Activated naive CD8-positive, alpha-beta T cell treated with anti-CD3 and anti-CD28 coated beads for 36 hours (primary cell): Measurements from ENCODE around the gene ERO1B. TPM values are rescaled to one million over a fixed set of nuclear protein-coding genes. Genes with fewer than 3 reads are reported as not detected.

Experiments used
- DNase-seq: peaks from one replicate; pipeline ENCODE4 v3.0.0; 2021
- H3K27ac Mint-ChIP-seq: one replicate; pipeline ENCODE4 v1.8.0; 2022; ENCODE audit warnings: mild to moderate bottlenecking, moderate library complexity, mixed read lengths
- H3K27me3 Mint-ChIP-seq: one replicate; pipeline ENCODE4 v1.8.0; 2022; ENCODE audit warnings: mild to moderate bottlenecking, mixed read lengths
- H3K36me3 Mint-ChIP-seq: one replicate; pipeline ENCODE4 v1.8.0; 2021; ENCODE audit warnings: mild to moderate bottlenecking, mixed read lengths
- H3K4me1 Mint-ChIP-seq: one replicate; pipeline ENCODE4 v1.8.0; 2021; ENCODE audit warnings: mixed read lengths
- H3K4me3 Mint-ChIP-seq: one replicate; pipeline ENCODE4 v1.8.0; 2022; ENCODE audit warnings: mild to moderate bottlenecking, moderate library complexity, mixed read lengths
- H3K9me3 Mint-ChIP-seq: one replicate; pipeline ENCODE4 v1.8.0; 2022; ENCODE audit warnings: mixed read lengths
- total RNA-seq, 2 experiments: library from RNA; stranded (reverse); gene quantifications; one replicate each; pipeline ENCODE4 v1.2.3, GENCODE V29; 2021

Gene ERO1B
- total RNA-seq, 2 experiments from 2014 or later: 2.8 to 3.7 TPM

GRCh38 chr1:236247286-236247685 is 34.5 kb downstream of the ERO1B start:
- Mint-ChIP-seq H3K27ac (no peak overlapping the region), H3K9me3 (no peaks in the 10 kb centered on the region), H3K27me3 (no peaks in the 10 kb centered on the region), H3K4me3 (no peak overlapping the region), H3K36me3 (peaks cover 9% of the 10 kb centered on the region), H3K4me1 (no peaks in the 10 kb centered on the region)
- no peak for DNase-seq

DNA sequence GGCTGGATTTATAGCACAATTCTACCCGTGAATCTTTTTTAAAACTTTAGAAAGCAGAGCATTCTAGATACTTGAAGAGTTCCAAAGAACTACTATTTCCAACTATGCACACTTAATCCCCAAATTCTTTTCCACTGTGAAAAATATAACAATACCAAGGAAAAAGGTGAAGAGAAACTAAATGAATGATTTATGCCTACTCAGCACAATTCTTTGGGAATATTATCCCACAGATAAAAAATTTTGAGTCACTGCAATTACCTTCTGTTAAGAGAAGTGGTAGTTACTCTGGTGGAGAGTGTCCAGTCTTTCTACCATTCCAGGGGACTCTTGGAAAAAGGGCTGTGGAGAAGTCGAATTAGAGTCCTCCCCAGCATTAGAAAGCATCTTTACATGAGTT is 39.2 kb downstream of the ERO1B start:
- Mint-ChIP-seq H3K27ac (no peak overlapping the region), H3K27me3 (no peaks in the 10 kb centered on the region), H3K4me3 (no peak overlapping the region), H3K36me3 (peaks cover 8% of the 10 kb centered on the region), H3K9me3 (no peaks in the 10 kb centered on the region), H3K4me1 (no peaks in the 10 kb centered on the region)
- DNase-seq: no peak

GRCh38 chr1:236240675-236241074 is 41.1 kb downstream of the ERO1B start:
- no peaks in the 10 kb centered on the region for H3K9me3 Mint-ChIP-seq
- H3K27ac Mint-ChIP-seq: no peak overlapping the region

GRCh38 chr1:236239092-236239585 is 42.6 kb downstream of the ERO1B start:
- H3K9me3 Mint-ChIP-seq: no peaks in the 10 kb centered on the region
- DNase-seq: no peak
- H3K36me3 Mint-ChIP-seq: peaks cover 5% of the 10 kb centered on the region
- no peak overlapping the region for H3K27ac Mint-ChIP-seq
- no peak overlapping the region for H3K4me3 Mint-ChIP-seq
- H3K4me1 Mint-ChIP-seq: no peaks in the 10 kb centered on the region
- no peaks in the 10 kb centered on the region for H3K27me3 Mint-ChIP-seq

More at GRCh38 chr1:236240675-236241074, 41.1 kb downstream of the ERO1B start:
- Mint-ChIP-seq H3K4me1 (no peaks in the 10 kb centered on the region), H3K27me3 (no peaks in the 10 kb centered on the region), H3K36me3 (peaks cover 5% of the 10 kb centered on the region), H3K4me3 (no peak overlapping the region)
- no peak for DNase-seq

- Mint-ChIP-seq H3K27ac (no peak overlapping the region), H3K9me3 (no peaks in the 10 kb centered on the region), H3K36me3 (no peaks in the 10 kb centered on the region), H3K27me3 (no peaks in the 10 kb centered on the region), H3K4me1 (no peaks in the 10 kb centered on the region), H3K4me3 (no peak overlapping the region)
- DNase-seq: no peak
Observed at GRCh38 chr1:236235116-236235515, 46.6 kb downstream of the ERO1B start.

DNA sequence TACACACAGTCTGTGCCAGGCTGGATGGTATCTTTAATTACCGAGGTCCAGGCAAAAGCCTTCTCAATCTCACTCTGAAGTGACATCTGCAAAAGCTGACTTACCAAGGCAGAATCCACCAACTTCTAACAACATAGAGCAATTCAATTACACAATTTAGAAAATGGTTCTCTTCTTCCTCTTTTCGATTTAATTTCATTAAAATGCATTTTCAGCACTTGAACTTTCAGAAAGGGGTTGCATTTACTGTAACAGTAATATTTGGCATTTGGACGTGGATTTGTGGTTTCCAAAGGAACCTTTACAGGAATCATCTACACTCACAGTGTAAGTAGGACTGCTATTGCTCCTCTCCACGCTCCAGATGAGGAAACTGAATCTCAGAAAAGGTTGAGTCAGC is 53.3 kb downstream of the ERO1B start:
- Mint-ChIP-seq H3K36me3 (no peaks in the 10 kb centered on the region), H3K4me3 (no peak overlapping the region), H3K27ac (no peak overlapping the region), H3K27me3 (no peaks in the 10 kb centered on the region), H3K9me3 (no peaks in the 10 kb centered on the region), H3K4me1 (no peaks in the 10 kb centered on the region)
- no peak for DNase-seq

DNA sequence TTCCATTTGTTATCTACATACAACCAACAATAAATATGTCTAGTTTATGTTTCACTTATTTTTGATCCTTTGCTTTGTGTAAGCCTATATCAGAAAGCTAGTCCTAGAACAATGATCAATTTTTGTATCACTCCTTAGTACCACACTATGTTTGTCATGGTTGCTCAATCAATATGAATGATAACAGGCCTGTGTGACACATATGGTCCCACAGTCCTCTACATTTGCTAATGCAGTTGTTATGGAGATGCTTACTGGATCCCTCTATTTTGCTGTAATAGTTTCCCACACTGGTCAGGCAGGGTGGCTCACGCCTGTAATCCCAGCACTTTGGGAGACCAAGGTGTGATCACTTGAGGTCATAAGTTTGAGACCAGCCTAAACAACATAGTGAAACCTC is 59.1 kb downstream of the ERO1B start:
- Mint-ChIP-seq H3K9me3 (no peaks in the 10 kb centered on the region), H3K4me3 (no peak overlapping the region), H3K27ac (no peak overlapping the region), H3K27me3 (no peaks in the 10 kb centered on the region), H3K36me3 (no peaks in the 10 kb centered on the region), H3K4me1 (no peaks in the 10 kb centered on the region)
- no peak for DNase-seq

DNA sequence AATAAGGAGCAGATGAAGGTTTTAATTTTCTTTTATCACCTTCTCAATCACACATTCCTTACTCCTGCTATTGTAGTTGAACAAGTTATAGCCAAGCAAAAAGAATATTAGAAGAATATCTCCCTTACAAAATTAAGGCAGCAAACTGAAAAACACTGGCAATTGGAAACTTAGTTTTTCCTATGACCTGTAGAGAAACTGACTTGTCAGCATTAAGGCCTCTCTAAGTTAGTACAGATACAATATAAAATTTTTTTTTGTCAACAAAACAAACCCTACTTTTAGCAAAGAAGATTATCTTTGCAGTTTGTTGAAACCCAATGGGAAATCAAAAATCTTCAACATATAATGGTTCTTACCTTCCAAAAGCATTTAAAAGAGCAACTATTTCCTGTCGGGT is 61.3 kb downstream of the ERO1B start:
- H3K4me3 Mint-ChIP-seq: no peak overlapping the region
- H3K36me3 Mint-ChIP-seq: no peaks in the 10 kb centered on the region
- DNase-seq: no peak
- H3K9me3 Mint-ChIP-seq: no peaks in the 10 kb centered on the region
- no peak overlapping the region for H3K27ac Mint-ChIP-seq
- H3K27me3 Mint-ChIP-seq: no peaks in the 10 kb centered on the region
- H3K4me1 Mint-ChIP-seq: no peaks in the 10 kb centered on the region

DNA sequence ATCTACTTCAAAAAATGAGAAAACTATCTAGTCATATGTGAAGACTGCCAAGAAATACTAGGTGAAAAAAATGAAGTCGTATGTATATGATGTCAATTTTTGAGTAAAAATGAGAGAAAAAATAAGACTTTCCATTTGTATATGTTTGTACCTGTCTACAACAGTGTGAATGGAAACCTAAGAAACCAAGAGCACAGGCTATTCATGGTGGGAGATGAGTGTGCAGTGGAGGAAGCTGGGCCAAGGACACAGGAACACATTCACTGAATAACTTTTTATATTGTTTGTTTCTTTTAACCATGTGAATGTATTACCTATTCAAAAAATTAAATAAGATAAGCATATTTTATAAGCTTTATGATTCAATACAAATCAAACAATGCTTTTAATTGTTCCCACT is 67.0 kb downstream of the ERO1B start:
- H3K9me3 Mint-ChIP-seq: no peaks in the 10 kb centered on the region
- H3K36me3 Mint-ChIP-seq: peaks cover 5% of the 10 kb centered on the region
- no peak for DNase-seq
- H3K27ac Mint-ChIP-seq: no peak overlapping the region
- H3K4me3 Mint-ChIP-seq: no peak overlapping the region
- H3K27me3 Mint-ChIP-seq: no peaks in the 10 kb centered on the region
- no peaks in the 10 kb centered on the region for H3K4me1 Mint-ChIP-seq

GRCh38 chr1:236213534-236213933 is 68.2 kb downstream of the ERO1B start:
- no peak overlapping the region for H3K27ac Mint-ChIP-seq
- no peaks in the 10 kb centered on the region for H3K9me3 Mint-ChIP-seq
- no peak overlapping the region for H3K4me3 Mint-ChIP-seq
- peaks cover 5% of the 10 kb centered on the region for H3K36me3 Mint-ChIP-seq
- no peaks in the 10 kb centered on the region for H3K4me1 Mint-ChIP-seq
- no peaks in the 10 kb centered on the region for H3K27me3 Mint-ChIP-seq
- no peak for DNase-seq

GRCh38 chr1:236211815-236212214 is 69.9 kb downstream of the ERO1B start:
- no peaks in the 10 kb centered on the region for H3K4me1 Mint-ChIP-seq
- no peak overlapping the region for H3K4me3 Mint-ChIP-seq
- H3K27ac Mint-ChIP-seq: no peak overlapping the region
- no peak for DNase-seq
- H3K27me3 Mint-ChIP-seq: no peaks in the 10 kb centered on the region
- H3K9me3 Mint-ChIP-seq: no peaks in the 10 kb centered on the region
- H3K36me3 Mint-ChIP-seq: peaks cover 7% of the 10 kb centered on the region

GRCh38 chr1:236209713-236210112 is 72.0 kb downstream of the ERO1B start:
- H3K4me3 Mint-ChIP-seq: no peak overlapping the region
- H3K9me3 Mint-ChIP-seq: peaks cover under 1% of the 10 kb centered on the region
- no peaks in the 10 kb centered on the region for H3K27me3 Mint-ChIP-seq
- no peak overlapping the region for H3K27ac Mint-ChIP-seq
- no peak for DNase-seq
- H3K4me1 Mint-ChIP-seq: no peaks in the 10 kb centered on the region
- peaks cover 21% of the 10 kb centered on the region for H3K36me3 Mint-ChIP-seq

DNA sequence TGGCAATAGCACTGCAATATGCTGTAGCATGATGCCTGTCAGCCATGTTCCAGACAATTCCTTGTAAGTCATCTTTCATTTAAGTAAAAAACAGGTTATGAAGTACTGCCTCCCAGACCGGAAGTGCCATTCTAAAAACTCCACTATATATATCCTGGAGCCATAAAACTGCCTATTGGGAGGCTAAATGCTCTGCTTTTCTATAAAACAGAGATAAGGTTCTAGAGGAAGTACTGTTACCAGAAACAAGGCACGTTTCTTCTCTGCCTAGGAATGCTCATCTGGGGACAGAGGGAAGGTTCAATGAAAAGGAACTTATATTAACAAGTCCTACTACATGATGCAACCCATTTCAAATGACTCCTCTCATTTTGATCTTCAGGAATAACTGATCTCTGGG is 72.6 kb downstream of the ERO1B start:
- Mint-ChIP-seq H3K27me3 (no peaks in the 10 kb centered on the region), H3K27ac (no peak overlapping the region), H3K4me1 (no peaks in the 10 kb centered on the region), H3K9me3 (peaks cover 3% of the 10 kb centered on the region), H3K36me3 (peaks cover 26% of the 10 kb centered on the region), H3K4me3 (no peak overlapping the region)
- DNase-seq: no peak

- DNase-seq: no peak
- peaks cover 9% of the 10 kb centered on the region for H3K9me3 Mint-ChIP-seq
- H3K4me3 Mint-ChIP-seq: no peak overlapping the region
- peaks cover 42% of the 10 kb centered on the region for H3K36me3 Mint-ChIP-seq
- no peaks in the 10 kb centered on the region for H3K4me1 Mint-ChIP-seq
- H3K27me3 Mint-ChIP-seq: no peaks in the 10 kb centered on the region
- H3K27ac Mint-ChIP-seq: no peak overlapping the region
Observed at GRCh38 chr1:236207569-236207968, 74.2 kb downstream of the ERO1B start.

DNA sequence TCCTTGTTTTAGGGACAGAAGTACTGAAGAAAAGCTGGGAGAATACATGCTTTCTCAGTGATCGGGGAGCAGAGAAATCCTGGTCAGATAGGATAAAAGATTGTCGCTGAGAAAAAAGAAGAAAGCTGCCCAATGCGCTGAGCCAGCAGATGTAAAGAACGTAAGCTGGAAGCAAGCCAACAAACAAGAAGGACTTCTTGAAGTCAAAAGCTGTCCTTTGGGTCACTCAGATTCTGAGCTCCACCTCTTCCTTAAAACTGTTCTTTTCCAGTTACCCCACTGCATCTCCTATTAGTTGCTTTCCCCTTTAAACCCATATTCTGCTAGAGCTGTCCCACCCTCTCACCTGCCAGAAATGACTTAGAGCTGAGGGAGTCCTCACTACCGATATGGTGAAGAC is 74.6 kb downstream of the ERO1B start:
- DNase-seq: no peak
- Mint-ChIP-seq H3K36me3 (peaks cover 46% of the 10 kb centered on the region), H3K4me1 (no peaks in the 10 kb centered on the region), H3K27me3 (no peaks in the 10 kb centered on the region), H3K4me3 (no peak overlapping the region), H3K9me3 (peaks cover 11% of the 10 kb centered on the region), H3K27ac (no peak overlapping the region)

DNA sequence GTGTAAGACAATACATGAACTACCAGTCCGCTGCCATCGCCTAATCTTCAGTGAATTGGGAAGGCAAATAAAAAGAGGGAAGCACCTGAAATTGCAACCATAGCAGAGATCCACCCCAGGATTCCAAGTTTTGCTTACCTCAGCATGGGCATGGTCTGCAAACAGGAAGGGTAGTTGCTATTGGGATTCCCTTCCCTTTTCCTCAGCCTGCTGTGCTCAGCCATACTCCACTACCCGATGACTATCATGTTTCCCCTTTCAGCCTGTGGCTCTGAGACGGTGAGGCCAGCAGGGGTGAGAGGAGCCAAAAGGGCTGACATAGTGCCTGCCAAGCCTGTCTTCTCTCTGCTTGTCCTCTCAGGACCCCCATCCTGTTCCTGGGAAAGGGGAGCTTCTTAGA is 75.2 kb downstream of the ERO1B start:
- no peak overlapping the region for H3K4me3 Mint-ChIP-seq
- peaks cover 52% of the 10 kb centered on the region for H3K36me3 Mint-ChIP-seq
- no peak overlapping the region for H3K27ac Mint-ChIP-seq
- H3K4me1 Mint-ChIP-seq: no peaks in the 10 kb centered on the region
- no peak for DNase-seq
- peaks cover 13% of the 10 kb centered on the region for H3K9me3 Mint-ChIP-seq
- no peaks in the 10 kb centered on the region for H3K27me3 Mint-ChIP-seq

GRCh38 chr1:236204656-236205055 is 77.1 kb downstream of the ERO1B start:
- no peak for DNase-seq
- no peak overlapping the region for H3K27ac Mint-ChIP-seq
- peaks cover 65% of the 10 kb centered on the region for H3K36me3 Mint-ChIP-seq
- H3K9me3 Mint-ChIP-seq: peaks cover 29% of the 10 kb centered on the region
- H3K4me3 Mint-ChIP-seq: no peak overlapping the region
- no peaks in the 10 kb centered on the region for H3K4me1 Mint-ChIP-seq
- H3K27me3 Mint-ChIP-seq: no peaks in the 10 kb centered on the region
